Testis (tissue), 3 donors: ENCODE measurements around the gene PANX3. TPM values are rescaled to one million over a fixed set of nuclear protein-coding genes. Genes with fewer than 3 reads are reported as not detected.

Experiments
- DNase-seq: peaks from one replicate; pipeline ENCODE4 v3.0.0-alpha.2; 2019
- H3K27ac ChIP-seq, 2 donors: fragments of 200-600 bp; sonication (generic); one replicate each; pipeline ENCODE4 v1.5.1; 2019
- H3K27me3 ChIP-seq: fragments of 200-600 bp; sonication (generic); one replicate; pipeline ENCODE4 v1.5.1; 2019
- H3K36me3 ChIP-seq: fragments of 200-600 bp; sonication (generic); one replicate; pipeline ENCODE4 v1.5.1; 2017; ENCODE audit warnings: low read depth; ENCODE audit errors: missing control alignments
- H3K4me1 ChIP-seq: fragments of 200-600 bp; sonication (generic); one replicate; pipeline ENCODE4 v1.5.1; 2019
- H3K4me3 ChIP-seq, 2 donors: fragments of 200-600 bp; sonication (generic); one replicate each; pipeline ENCODE4 v1.5.1; 2017 to 2019
- H3K9me3 ChIP-seq: fragments of 200-600 bp; sonication (generic); one replicate; pipeline ENCODE4 v1.5.1; 2017
- POLR2A ChIP-seq: fragments of 450-650 bp; IDR thresholded peaks from one replicate; pipeline ENCODE4 v1.6.1; 2017; ENCODE audit warnings: antibody characterized with exemption, mild to moderate bottlenecking, moderate library complexity
- WGBS, 2 donors: methylation state at CpG; one replicate each; pipeline ENCODE4 v1.1.5; 2018; 5-methylcytosine and 5-hydroxymethylcytosine counted together
- intact Hi-C: fragments of 100-400 bp; cut with DNase I; formaldehyde crosslinking; loops from one replicate; pipeline ENCODE4 v1.15.1; 2023; ENCODE audit warnings: low total_unique reads
- polyA plus RNA-seq: library from polyadenylated mRNA; stranded (reverse); fragments of 350-450 nt; fragmentation: Illumina TruSeq; extraction: RNeasy Lipid Tissue Mini Kit (QIAGEN cat#74804); gene quantifications from one replicate; pipeline ENCODE4 v1.2.3, GENCODE V29; 2014; ENCODE audit warnings: low read depth, low replicate concordance; ENCODE audit not compliant: insufficient read depth
- total RNA-seq, 2 donors: library from RNA; depleted of rRNA; stranded (reverse); fragments of >200 nt; gene quantifications; one replicate each; pipeline ENCODE4 v1.2.3, GENCODE V29; 2016
- TF ChIP-seq, protein P1 (sequence below), 3 experiments: fragments of 450-650 bp in 2 of 3; fragments of 200-600 bp in 1 of 3; sonication (generic) in 1 of 3; IDR thresholded peaks; one replicate each; pipeline ENCODE4 v1.5.1; 2016 to 2019; ENCODE audit warnings: antibody characterized with exemption in 3 of 3, mild to moderate bottlenecking in 2 of 3, moderate library complexity in 1 of 3

Gene PANX3
- total and polyA plus RNA-seq, 3 donors from 2014 or later = 0.18 to 0.43 TPM; not detected in 1

DNA sequence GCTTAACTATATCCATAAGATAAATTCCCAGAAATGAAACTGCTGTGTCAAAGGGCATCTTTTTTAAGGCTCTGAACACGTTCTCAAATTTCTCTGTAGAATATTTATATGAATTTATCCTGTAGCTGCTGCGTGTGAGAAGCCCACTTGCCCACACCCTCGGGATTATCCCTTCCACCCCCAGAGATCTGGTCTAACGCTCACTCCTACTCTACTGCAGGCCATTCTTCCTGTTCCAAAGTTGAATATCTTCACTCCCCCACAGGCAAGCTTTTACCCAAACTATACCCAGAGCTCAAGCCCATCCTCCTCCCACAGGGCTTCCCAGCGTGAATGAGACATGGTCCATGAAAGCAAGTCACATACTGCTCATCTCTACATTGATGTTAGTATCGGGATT, 37.4 kb downstream of the PANX3 start:
- Histone ChIP-seq H3K27ac (no peak overlapping the region), H3K4me3 (no peak overlapping the region), H3K4me1 (no peaks in the 10 kb centered on the region), H3K27me3 (no peaks in the 10 kb centered on the region), H3K36me3 (no peaks in the 10 kb centered on the region), H3K9me3 (no peaks in the 10 kb centered on the region)
- DNase-seq = no peak
- 82 to 89% methylated on average over 6 of the region's 6 CpGs for WGBS, 2 donors
- intact Hi-C loops = no loop called here
- no peak for TF ChIP-seq POLR2A
- TF ChIP-seq, protein P1, sequence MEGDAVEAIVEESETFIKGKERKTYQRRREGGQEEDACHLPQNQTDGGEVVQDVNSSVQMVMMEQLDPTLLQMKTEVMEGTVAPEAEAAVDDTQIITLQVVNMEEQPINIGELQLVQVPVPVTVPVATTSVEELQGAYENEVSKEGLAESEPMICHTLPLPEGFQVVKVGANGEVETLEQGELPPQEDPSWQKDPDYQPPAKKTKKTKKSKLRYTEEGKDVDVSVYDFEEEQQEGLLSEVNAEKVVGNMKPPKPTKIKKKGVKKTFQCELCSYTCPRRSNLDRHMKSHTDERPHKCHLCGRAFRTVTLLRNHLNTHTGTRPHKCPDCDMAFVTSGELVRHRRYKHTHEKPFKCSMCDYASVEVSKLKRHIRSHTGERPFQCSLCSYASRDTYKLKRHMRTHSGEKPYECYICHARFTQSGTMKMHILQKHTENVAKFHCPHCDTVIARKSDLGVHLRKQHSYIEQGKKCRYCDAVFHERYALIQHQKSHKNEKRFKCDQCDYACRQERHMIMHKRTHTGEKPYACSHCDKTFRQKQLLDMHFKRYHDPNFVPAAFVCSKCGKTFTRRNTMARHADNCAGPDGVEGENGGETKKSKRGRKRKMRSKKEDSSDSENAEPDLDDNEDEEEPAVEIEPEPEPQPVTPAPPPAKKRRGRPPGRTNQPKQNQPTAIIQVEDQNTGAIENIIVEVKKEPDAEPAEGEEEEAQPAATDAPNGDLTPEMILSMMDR (IDR thresholded peaks at IDR 0.05) = no peak

DNA sequence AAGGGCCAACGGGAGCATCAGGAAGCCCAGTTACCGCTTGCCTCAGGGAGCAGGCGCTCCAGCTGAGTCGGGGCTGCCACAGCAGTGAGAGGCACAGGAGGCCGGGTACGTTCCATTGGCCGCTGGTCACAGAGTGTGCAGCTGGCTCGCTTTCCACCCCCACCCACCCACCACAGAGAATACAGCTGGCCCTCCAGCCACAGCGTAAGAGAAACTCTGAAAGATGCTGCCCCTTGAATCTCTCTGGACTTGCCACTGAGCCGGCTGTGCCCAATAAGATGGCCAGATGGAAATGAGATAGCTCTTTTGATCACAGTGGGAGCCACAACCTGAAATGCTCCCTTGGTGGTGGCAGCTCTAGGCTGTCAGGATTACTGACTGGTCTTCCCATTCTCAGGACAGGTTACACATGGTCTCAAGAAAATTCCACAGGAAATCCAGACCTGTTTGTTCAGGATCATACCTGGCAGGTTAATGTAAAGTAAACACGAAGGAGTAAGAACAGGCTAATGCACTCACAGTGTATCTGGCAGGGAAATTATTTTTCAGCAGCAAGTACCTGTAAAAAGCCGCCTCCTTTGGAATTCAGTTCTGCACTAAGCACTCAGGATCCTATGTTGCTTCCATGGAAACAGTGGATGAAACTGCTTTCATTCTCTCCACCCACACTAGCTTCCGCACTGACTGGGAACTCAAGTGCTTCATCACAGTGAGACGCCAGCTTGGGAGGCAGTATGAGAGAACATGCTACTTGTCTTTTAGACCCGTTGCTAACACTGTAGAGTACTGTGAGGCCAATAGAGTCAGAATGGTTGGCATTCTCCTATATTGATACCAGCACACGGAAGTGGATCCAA, 45.8 kb downstream of the PANX3 start:
- TF ChIP-seq POLR2A = no peak
- TF ChIP-seq, protein P1 (IDR thresholded peaks at IDR 0.05) = no peak
- Histone ChIP-seq H3K9me3 (no peaks in the 10 kb centered on the region), H3K4me1 (no peaks in the 10 kb centered on the region), H3K4me3 (no peak overlapping the region), H3K27ac (no peak overlapping the region), H3K27me3 (no peaks in the 10 kb centered on the region), H3K36me3 (no peaks in the 10 kb centered on the region)
- WGBS, 2 donors = 74 to 80% methylated on average over 16 of the region's 16 CpGs
- no peak for DNase-seq
- intact Hi-C loops = no loop called here

DNA sequence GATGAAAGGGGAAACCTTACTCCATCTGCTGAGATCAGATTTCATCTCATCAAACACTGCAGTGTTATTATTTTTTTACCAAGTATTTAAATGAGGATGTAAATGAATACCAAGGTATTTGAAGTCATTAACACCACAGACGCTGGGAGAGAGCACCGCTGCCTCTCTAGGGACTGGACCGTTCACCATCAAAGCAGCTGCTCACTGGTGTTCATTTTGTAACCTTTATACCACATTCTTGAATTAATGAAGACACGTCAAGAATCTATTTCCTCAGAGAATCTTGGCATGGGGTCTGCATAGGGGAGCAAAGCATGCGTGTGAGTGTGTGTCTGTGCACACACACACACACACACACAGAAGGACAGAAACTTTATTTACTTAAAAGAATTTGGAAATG, 46.7 kb downstream of the PANX3 start:
- H3K27ac ChIP-seq = no peak overlapping the region
- DNase-seq = no peak
- intact Hi-C loops = no loop called here
- no peaks in the 10 kb centered on the region for H3K27me3 ChIP-seq
- no peaks in the 10 kb centered on the region for H3K9me3 ChIP-seq
- H3K4me1 ChIP-seq = no peaks in the 10 kb centered on the region
- TF ChIP-seq, protein P1 (IDR thresholded peaks at IDR 0.05) = no peak
- no peak overlapping the region for H3K4me3 ChIP-seq
- WGBS, 2 donors = 87 to 88% methylated on average over 5 of the region's 5 CpGs
- no peaks in the 10 kb centered on the region for H3K36me3 ChIP-seq

DNA sequence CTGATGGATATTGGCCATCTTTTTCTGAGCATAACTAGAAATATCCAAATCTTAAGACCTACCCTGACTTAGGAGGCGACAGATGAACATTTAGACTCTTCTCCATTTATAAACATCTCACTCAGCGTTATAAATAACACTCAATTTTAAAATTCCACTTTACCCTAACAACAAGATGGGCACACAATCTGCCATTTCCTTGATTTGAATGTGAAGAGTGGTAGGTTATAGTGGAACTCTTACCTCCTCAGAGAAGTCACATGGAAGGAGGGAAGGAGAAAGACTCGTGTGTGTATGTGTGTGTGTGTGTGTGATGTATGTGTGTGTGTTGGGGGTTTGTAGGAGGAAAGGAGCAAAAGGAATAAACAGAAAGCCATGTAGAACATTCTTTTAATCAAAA, 47.3 kb downstream of the PANX3 start:
- Histone ChIP-seq H3K9me3 (no peaks in the 10 kb centered on the region), H3K36me3 (no peaks in the 10 kb centered on the region), H3K27me3 (no peaks in the 10 kb centered on the region), H3K4me1 (no peaks in the 10 kb centered on the region), H3K27ac (no peak overlapping the region), H3K4me3 (no peak overlapping the region)
- TF ChIP-seq, protein P1 (IDR thresholded peaks at IDR 0.05) = no peak
- TF ChIP-seq POLR2A = no peak
- 87% methylated on average over 3 of the region's 3 CpGs for WGBS, 2 donors
- intact Hi-C loops = no loop called here
- no peak for DNase-seq

DNA sequence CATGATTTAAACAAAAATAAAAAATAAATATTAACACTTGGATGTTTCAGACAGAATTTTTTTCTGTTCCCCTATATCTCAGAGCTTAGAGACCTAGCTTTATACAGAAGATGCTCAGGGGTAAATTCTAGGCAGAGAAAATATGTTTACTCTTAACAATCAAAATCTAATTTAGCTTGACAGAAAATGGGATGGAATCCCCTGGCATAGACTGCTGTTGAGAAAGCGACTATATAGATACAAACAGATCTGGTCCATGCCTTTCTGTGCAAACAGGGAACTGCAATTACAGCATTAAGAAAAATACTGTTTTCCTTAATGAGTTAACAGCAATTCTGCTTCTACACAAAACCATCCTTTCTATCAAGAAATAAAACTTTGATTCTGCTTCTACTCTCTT, 47.8 kb downstream of the PANX3 start:
- no peaks in the 10 kb centered on the region for H3K27me3 ChIP-seq
- no peaks in the 10 kb centered on the region for H3K9me3 ChIP-seq
- intact Hi-C loops = no loop called here
- no peak overlapping the region for H3K27ac ChIP-seq
- DNase-seq = no peak
- H3K36me3 ChIP-seq = no peaks in the 10 kb centered on the region
- 96 to 100% methylated on average over 1 of the region's 1 CpG for WGBS, 2 donors
- H3K4me1 ChIP-seq = no peaks in the 10 kb centered on the region
- no peak for TF ChIP-seq POLR2A
- TF ChIP-seq, protein P1 (IDR thresholded peaks at IDR 0.05) = no peak
- H3K4me3 ChIP-seq = no peak overlapping the region
